Erythroblast (primary cell): ENCODE measurements around the gene SLC26A9.
"Not testable (repeated sequence)": the region's sequence is repeated elsewhere in the genome, so short reads cannot be mapped to it uniquely, and the experiment has no call there.

Experiments used
- DNase-seq, 2 experiments: peaks; one replicate each; lab custom pipeline; 2025; lab: John Stamatoyannopoulos, UW
- GATA1 ChIP-seq: IDR thresholded peaks from 2 replicates; pipeline ENCODE4 v1.6.1; 2011; ENCODE audit warnings: low read depth, mild to moderate bottlenecking, control low read depth, low read length, moderate library complexity
- POLR2A ChIP-seq: IDR thresholded peaks from 2 replicates; pipeline ENCODE4 v1.6.1; 2011; ENCODE audit warnings: mild to moderate bottlenecking, low read length

The SLC26A9 gene

GRCh38 chr1:205922314-205922713, 20.9 kb downstream of the SLC26A9 start:
- no peak for DNase-seq
- TF ChIP-seq POLR2A, result no peak
- no peak for TF ChIP-seq GATA1

- TF ChIP-seq POLR2A (no peak), GATA1 (no peak)
- DNase-seq, result no peak
Observed at GRCh38 chr1:205921570-205921909, 21.7 kb downstream of the SLC26A9 start.

- no peak for DNase-seq
- TF ChIP-seq POLR2A (no peak), GATA1 (no peak)
Observed at GRCh38 chr1:205920861-205921569, 22.2 kb downstream of the SLC26A9 start.

- no peak for DNase-seq
- no peak for TF ChIP-seq POLR2A
- no peak for TF ChIP-seq GATA1
Observed at GRCh38 chr1:205920159-205920558, 23.1 kb downstream of the SLC26A9 start.

GRCh38 chr1:205918955-205919746, 24.1 kb downstream of the SLC26A9 start:
- peak; percentile 64 to 80 for DNase-seq
- no peak for TF ChIP-seq GATA1
- no peak for TF ChIP-seq POLR2A

- TF ChIP-seq GATA1 (no peak), POLR2A (no peak)
- no peak for DNase-seq
Observed at GRCh38 chr1:205917466-205918238, 25.6 kb downstream of the SLC26A9 start.

- TF ChIP-seq POLR2A (no peak), GATA1 (no peak)
- DNase-seq, result no peak
Observed at GRCh38 chr1:205916541-205916940, 26.7 kb downstream of the SLC26A9 start.

GRCh38 chr1:205915354-205915990, 27.8 kb downstream of the SLC26A9 start:
- no peak for DNase-seq
- TF ChIP-seq GATA1 (no peak), POLR2A (no peak)

GRCh38 chr1:205914730-205915129, 28.5 kb downstream of the SLC26A9 start:
- no peak for TF ChIP-seq POLR2A
- TF ChIP-seq GATA1, result no peak
- DNase-seq, result no peak

- TF ChIP-seq POLR2A, result no peak
- TF ChIP-seq GATA1, result no peak
- no peak for DNase-seq
Observed at GRCh38 chr1:205914155-205914507, 29.1 kb downstream of the SLC26A9 start.

- DNase-seq, result no peak
- TF ChIP-seq POLR2A (no peak), GATA1 (no peak)
Observed at GRCh38 chr1:205913451-205914154, 29.7 kb downstream of the SLC26A9 start.

GRCh38 chr1:205907794-205908193, 35.5 kb downstream of the SLC26A9 start:
- TF ChIP-seq GATA1, result no peak
- TF ChIP-seq POLR2A, result no peak
- peak in 1 of 2 experiments; percentile 19 for DNase-seq

- DNase-seq, result not testable (repeated sequence)
Observed at GRCh38 chr1:205905095-205905494, 38.2 kb downstream of the SLC26A9 start.

GRCh38 chr1:205896351-205896750, 46.9 kb downstream of the SLC26A9 start:
- no peak for TF ChIP-seq POLR2A
- TF ChIP-seq GATA1, result no peak
- no peak for DNase-seq

- not testable (repeated sequence) for DNase-seq
Observed at GRCh38 chr1:205894119-205894518, 49.1 kb downstream of the SLC26A9 start.

- peak in 1 of 2 experiments; percentile 11 for DNase-seq
Observed at GRCh38 chr1:205892175-205892574, 51.1 kb downstream of the SLC26A9 start.

- not testable (repeated sequence) for DNase-seq
Observed at GRCh38 chr1:205891481-205891880, 51.8 kb downstream of the SLC26A9 start.

- DNase-seq, result not testable (repeated sequence)
Observed at GRCh38 chr1:205890631-205891030, 52.6 kb downstream of the SLC26A9 start.

- not testable (repeated sequence) for DNase-seq
Observed at GRCh38 chr1:205889706-205890105, 53.5 kb downstream of the SLC26A9 start.
